Stimulated activated CD8-positive, alpha-beta memory T cell treated with anti-CD3 and anti-CD28 coated beads, Interleukin-7, amount 100 ng/mL, for 1 hour (primary cell): ENCODE results near the gene SLC12A7.

Experiments used
- DNase-seq, 2 donors: peaks; one replicate each; pipeline ENCODE4 v3.0.0-alpha.2; 2020; ENCODE audit warnings: low read depth in 2 of 2

Gene SLC12A7

DNA sequence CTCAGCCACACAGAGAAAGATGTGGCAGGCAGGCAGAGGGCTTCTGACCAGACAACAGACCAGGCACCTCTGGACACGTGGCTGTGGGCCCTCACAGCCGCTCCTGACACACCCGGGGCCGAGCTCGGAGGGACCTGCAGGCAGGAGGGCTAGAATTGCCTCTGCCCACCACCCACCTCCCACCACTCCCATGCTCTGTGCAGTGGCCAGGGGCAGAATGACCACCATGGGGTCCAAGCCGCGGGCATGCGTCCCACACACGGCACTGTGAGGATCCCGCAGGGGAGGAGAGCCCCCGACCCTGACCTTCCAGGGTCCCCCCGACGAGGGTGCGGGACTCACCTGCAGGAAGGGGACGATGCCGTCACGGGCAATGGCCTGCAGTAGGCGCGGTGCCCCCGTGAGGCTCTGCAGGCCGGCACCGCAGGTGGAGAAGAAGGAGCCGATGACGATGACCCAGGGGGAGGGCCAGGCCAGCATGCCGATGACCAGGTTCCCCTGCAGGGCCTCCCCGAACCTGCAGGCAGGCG is 34.3 kb downstream of the SLC12A7 start:
- no peak for DNase-seq

DNA sequence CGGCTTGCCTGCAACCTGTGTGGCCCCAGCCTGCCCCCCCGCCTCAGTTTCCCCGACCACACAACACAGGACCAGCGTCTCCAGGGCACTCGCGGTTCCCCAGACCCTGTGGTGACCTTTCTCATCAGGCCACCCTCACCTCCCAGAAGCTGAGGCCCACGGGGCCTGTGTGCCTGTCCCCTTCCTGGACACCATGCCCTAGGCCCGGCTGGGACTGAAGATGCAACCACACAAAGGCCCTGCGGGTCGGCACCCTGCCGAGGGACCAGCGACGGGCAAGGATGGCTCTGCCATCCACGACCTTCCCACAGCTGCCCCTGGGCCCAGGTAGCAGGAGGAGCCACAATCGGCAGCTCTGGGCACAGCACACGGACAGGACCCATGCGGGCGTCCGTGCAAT is 34.8 kb downstream of the SLC12A7 start:
- DNase-seq = no peak

DNA sequence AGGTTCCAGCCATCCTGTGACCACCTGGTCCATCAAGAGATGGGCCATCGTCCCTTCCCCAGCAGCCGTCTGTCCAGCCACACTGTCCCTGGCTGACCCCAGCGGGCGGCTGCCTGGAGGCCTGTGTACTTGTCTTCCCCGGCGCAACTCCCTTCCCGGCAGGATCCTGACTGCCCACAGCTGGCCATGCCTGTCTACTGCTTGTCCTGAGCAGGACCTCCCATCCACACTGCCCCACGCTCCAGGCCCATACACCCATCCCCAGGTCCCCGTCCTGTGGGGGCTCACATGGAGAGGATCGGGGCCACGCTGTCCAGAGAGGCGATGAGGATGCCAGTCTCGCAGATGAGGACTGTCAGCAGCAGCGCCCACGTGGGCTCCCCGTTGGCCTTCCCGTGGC is 35.5 kb downstream of the SLC12A7 start:
- DNase-seq = no peak

DNA sequence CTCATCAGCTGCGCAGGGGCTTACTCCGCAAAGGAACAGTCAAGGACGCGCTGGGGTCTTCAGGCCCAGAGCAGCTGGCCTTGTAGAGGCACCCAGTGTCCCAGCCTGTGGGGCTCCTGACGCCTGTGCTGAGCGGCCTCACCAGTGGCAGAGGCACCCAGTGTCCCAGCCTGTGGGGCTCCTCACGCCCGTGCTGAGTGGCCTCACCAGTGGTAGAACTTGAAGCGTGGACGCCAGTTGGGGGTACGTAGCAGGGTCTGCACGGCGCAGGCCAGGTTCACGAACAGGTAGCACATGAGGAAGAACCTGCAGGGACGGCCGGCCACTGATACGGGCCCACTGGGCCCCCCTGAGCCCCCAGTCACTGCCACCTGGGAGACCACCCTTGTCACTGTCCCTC is 35.9 kb downstream of the SLC12A7 start:
- DNase-seq = no peak

DNA sequence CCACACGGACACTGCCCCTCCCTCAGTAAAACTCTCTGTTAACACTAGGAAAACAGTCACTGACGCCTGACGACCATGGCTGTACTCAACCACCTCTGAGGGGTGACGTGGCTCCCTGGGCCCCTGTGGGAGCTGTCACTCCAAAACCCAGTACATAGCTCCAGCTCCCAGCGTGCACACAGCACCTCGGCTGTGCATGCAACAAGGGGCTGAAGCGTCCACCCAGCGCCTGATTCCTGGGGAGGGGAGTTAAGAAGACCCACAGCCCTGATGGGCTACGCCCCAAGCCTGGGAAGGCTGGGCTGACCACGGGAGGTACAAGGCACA is 36.3 kb downstream of the SLC12A7 start:
- DNase-seq = no peak

DNA sequence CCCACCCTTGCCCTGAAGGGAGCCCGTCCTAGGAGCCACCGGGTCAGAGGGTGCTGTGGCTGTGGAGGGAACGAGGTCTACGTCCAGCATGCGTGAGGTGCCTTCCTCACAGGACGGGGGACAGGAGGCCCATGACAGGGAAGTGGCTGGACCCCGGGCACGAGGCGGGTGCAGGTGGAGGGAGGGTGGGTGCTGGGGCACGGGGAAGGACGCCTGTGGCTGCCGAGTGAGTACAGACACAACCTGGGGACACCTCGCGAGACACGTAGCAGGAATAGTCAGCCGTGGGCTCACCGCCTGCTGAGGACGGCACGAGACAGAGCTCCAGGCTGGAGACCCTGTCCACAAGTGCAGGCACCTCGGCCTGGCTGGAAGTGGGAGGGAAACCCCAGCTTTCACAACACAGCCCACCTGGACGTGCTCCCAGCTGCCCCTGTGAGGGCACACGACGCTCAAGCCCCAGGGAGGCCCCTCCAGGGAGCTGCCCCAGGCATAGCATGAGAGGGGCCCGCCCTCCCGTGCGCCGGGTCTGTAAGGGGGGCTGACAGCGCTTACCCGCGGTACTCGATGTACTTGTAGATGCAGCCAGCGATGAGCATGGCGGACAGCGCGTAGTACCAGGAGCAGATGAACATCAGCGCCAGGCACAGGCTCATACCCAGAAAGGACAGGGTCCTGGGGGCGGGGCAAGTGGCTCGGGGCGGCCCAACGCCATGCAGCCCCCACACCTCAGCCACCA is 36.9 kb downstream of the SLC12A7 start:
- no peak for DNase-seq

DNA sequence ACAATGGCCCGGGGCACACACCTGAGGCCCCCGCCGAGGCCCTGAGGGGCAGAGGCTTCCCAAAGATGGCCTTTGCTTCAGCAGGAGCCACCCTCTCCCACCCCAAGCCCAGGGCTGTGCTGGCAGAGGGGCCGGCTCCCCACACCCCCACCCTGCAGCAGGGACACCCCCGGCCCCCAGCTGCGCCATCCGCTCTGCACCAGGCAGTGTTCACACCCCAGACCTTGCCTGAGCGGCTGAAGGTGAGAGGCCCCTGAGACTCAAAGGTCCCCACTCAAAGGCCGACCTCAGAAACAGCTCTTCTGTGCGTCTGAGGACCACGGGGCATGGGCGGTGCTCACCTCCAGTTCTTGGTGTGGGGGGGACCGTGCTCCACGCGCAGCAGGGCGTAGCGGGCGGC is 37.6 kb downstream of the SLC12A7 start:
- no peak for DNase-seq

DNA sequence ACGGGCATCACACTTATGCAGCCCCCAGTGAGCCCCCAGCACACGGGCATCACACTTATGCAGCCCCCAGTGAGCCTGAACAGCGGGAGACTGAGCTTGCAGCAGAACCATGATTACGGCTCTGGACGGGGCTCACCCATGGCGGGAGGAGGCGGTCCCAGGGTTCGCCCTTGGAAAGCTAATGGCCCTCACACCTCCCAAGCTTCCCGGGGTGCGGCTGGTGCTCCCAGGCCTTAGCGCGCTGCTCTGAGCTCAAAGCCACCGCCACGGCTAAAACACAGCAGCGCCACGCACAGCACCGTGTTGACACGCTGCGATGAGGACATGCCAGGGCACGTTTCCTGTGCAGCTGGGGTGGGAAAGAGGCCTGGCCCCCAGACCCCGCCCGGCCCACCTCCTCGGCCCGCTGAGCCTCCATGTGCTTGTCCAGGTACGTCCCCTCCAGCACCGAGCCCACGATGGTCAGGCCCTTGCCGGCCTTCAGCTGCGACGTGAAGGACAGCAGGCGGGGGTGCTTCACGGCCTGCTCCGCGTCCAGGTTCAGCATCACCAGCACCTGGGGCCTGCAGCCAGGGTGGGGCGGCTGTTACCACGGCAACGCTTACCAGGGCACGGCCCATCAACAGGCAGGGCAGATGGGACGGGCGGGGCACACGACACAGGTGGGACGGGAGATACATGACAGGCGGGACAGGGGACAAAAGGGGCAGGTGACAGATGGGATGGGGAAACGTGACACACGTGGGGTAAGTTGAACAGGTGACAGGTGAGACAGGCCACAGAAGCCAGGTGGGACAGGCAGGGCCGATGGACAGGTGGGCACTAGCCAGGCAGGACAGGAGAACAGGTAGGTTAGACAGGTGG is 38.4 kb downstream of the SLC12A7 start:
- no peak for DNase-seq

DNA sequence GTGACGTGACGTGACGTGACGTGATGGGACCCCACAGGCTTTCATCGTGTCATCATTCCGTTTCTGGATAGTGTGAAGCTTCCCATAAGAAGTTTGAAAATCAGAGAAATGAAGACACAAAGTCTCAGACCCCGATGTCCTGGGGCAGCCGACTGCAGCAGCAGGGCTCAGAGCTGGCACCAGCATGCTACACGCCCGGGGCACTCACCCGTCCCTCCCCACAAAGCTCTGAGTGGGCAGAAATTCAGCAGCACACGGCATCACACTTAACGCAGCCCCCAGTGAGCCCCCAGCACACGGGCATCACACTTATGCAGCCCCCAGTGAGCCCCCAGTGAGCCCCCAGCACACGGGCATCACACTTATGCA is 42.2 kb downstream of the SLC12A7 start:
- no peak for DNase-seq

DNA sequence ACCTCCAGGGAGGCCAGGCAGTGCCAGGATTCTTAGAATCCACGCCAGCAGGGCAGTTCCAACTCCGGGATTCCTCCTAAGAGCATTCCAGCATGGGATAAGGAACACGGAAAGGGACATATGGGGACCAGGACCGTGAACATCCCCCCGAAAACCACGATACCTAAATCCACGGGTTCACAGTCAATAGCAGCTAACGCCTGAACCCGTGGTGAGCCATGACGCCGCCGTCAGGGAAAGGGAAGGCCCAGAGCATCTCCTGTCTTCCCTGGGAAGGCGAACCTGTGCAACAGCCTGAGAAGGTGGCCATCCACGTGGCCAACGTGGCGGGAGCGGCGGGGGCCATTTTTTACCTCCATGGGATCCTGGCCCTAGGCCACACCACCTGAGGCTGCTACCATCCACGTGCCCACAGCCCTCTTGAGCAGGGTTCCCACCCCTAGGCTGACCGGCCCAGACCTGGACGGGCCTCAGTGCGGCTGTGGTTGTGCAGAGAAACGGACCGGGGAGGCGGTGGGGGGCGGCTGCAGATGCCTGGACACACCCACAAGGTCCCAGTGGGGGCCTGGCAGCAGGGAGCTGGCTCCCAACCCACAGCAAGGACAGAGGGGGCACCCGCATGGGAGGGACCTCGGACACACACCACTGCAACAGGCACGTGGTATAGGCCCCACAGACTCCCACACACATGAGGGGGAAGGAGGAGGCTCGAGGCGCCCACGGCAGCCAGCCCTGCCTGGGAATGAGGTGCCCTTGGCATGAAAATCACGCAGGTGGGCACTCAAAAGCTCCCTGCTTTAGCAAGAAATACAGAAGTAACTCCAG is 42.8 kb downstream of the SLC12A7 start:
- DNase-seq = no peak

DNA sequence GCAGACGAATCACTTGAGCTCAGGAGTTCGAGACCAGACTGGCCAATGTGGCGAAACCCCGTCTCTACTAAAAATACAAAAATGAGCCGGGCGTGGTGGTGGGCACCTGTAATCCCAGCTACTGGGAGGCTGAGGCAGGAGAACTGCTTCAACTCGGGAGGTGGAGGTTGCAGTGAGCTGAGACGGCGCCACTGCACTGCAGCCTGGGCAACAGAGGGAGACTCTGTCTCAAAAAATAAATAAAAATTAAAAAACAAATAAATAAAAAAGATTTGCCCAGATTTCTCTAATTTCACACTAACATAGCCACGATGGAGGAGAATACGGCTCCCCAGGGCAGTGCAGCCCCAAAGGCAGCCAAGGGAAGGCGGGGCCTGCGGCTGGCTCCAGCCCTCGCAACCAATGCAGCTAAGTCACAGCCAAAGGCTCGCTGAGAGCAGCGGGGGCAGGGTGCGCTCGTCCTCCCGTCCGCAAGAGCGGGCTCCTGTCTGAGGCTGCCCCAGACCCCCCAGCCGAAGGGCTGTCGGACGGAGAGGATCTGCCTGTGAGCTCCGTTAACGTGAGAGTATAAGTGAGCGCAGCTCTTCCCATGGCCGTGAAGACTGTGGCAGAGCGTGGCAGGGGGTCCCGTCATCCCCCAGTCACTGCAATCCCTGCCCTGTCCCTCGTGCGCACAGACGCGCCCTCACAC is 43.5 kb downstream of the SLC12A7 start:
- DNase-seq = no peak

DNA sequence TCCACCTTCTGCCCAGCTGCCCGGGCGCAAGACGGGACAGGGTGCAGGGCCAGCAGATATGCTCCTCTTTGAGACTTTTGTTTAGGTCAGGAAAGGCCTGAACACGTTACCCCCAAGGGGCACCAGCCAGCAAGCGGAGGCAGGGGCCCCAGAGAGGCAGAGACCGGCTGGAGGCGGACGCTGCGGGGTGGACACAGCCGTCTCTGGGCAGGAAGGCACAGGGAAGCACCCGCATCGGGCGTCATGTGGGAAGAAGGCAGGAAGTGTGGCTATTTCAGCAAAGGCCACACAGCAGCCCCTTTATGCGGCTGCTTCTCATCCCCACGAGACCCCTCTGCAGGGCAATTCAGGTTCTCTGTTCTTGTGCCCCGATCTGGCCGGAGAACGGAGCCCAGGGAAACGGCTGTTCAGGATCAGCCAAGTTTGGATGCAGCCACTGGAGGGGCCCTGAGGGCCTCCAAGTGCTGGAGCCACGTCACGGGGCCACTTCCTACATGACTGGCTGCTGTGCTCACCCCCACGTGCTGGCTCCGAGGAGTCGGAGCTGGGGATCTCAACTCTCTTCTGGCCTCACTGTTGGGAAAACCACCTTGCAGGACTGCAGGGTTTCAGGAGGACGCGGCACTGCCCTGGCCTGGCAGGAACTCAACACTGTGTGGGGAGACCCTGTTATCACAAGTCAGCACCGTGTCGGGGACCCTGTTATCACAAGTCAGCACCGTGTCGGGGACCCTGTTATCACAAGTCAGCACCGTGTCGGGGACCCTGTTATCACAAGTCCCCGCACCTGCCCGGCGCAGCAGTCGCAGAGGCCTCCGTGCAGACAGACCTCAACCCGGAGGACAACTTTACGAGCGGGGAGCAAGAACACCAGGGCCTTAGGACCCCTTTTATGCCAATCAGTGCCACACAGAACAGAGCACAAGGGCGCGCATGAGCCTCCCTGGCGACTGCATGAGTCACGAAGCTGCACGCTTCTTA is 44.4 kb downstream of the SLC12A7 start:
- DNase-seq = no peak

DNA sequence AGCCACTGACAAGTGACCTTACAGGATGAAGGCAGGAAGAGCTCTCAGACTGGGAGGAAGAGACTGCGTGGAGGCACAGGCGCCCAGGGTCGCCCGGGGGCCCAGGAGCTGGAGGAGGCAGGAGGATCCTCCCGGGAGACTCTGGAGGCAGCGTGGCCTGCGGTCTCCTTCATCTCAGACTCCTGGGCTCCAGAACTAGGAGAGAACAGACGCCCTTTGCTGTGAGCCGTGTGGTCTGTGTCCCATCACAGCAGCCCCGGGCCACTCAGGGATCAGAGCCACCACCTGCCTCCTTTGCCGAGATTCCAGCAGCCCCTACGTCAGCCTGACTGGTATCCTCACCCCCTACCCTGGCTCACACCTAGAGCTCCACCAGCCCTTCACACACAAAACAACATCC is 45.2 kb downstream of the SLC12A7 start:
- no peak for DNase-seq

DNA sequence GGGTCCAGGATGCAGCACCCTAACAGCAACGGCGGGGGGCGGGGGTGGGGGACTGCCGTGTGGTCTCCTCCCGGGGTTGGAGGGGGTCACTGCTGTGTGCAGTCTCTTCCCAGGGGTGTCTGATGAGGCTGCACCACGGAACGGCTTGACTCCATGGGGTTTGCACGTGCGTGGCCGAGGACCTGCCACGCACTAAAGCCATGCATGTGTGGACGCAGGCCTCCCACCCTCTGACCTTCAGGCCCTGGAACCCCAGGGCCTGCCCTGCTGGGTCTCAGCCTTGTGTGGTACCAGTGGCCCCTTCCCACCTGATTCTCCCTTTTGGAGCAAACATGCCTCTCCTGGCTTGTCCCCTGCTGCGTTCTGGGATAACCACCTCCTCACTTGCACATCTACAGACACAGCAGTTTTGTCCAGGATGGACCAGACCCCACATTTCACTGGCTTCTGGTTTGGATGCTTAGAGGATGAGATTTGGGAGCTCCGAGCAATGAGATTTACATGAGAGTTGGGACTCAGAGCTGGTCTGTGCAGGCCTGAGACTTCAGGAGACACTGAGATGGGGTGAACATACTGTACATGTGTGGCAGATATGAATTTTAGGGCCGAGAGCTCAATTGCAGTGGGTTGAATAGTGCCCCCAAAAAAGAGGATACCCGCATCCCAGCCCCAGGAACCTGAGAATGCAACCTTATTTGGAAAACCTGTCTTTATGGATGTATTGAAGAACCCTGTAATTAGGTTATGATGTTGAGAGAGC is 45.8 kb downstream of the SLC12A7 start:
- no peak for DNase-seq

DNA sequence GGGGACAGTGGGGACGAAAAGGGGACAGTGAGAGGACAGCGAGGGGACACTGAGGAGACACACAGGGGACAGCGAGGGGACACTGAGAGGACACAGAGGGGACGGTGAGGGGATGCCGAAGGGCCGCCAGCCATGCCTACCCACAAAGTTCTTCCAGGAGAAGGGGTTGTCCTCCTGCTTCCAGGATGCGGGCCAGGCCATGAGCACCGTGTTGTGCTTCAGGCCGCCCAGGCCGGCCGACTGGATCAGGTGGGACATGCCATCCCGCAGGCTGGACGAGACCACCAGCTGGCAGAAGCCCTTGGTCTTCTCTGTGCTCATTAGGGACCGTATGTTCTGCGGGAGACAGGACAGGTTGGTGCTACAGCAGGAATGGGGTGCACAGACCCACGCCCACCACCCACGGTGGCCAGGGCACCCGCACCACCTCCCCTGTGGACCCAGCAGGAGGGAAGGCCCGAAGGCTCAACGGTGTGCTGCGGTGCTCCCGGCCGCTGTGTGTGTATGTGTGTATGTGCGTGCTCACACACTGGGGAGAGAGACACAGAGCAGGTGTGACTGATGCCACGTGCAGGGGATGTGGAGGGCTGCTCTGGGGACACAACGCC is 46.6 kb downstream of the SLC12A7 start:
- DNase-seq = no peak

DNA sequence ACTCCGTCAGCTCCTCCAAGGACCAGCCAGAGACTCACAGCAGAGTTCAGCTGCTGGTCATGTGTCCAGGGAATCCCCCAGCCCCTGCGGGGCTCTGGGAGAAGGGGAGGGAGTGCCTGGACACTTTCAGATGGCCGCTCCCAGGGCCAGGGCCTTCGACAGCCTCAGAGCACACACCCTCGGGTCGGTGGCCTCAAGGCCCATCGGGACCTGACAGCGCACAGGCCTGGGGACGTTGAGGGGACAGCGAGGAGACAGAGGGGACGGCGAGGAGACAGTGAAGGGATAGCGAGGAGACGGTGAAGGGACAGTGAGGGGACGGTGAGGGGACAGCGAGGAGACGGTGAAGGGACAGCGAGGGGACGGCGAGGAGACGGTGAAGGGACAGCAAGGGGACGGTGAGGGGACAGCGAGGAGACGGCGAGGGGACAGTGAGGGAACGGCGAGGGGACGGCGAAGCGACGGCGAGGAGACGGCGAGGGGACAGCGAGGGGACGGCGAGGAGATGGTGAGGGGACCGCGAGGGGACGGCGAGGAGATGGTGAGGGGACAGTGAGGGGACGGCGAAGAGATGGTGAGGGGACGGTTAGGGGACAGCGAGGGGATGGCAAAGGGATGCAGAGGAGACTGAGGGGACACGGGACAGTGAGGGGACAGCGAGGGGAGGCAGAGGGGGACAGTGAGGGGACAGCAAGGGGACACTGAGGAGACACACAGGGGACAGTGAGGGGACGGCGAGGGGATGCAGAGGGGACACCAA is 47.3 kb downstream of the SLC12A7 start:
- DNase-seq = no peak

DNA sequence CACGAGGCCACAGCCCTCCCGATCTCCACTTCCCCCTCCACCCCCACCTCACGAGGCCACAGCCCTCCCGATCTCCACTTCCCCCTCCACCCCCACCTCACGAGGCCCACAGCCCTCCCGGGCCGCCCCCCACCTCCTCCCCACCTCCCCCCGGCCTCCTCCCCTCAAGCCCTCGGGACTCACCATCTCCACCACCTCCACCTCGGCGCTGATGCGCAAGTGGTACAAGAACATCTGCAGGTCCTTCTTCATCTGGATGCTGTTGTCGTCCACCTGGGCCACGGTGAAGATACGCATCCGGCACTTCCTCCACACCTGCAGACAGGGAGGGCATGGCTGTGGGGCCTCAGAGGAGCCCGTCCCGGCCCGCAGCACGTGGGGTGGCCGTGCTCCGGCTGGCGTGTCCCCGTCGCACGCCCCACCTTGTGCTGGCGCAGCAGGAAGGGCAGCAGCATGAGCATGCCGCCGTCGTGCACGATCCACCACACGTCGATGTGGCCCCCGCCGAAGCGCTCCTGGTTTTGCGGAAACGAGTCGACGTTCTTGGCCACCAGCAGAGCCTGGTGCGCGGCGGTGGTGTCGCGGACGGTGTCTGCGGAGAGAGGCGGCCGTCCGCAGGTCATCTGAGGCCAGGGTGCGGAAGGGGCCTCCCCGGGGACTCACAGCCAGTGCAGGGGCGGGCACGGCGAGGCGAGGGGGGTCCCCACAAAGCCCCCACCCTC is 48.0 kb downstream of the SLC12A7 start:
- DNase-seq = no peak
